NCI-H128 (cell line): ENCODE results near the gene SNAPC2.

Experiments
- DNase-seq: peaks from one replicate; lab custom pipeline; 2025; ENCODE audit not compliant: unreplicated experiment; lab: John Stamatoyannopoulos, UW

Gene SNAPC2

DNA sequence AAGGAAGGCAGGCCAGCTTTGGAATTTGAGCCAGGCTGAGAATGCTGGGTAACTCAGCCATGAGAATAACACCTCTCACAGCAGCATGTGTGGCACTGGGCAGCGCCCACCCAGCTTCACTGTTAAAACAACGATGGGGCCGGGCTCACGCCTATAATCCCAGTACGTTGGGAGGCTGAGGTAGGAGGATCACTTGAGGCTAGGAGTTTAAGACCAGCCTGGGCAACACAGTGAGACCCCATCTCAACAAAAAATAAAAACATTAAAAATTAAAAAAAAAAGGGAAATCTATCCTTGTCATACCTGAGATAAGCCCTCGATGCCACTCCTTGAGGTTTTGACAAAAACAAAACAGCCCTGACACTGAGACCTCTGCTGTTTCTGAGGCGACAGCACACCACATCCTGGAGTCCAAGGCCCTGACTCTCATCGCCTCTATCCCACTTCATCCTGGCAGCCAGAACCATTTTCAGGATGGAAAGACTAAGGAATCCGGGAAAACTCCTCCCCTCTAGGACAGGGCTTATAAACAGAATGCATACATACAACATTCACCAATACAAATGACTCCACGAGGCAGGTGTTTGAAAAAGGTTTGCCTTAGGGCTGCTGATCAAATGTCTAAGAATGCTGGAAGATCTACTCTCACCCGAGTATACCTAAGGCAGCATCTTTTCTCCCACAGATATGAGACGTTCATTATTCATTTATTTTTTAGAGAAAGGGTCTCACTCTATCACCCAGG lies 46.0 kb downstream of the SNAPC2 start:
- no peak for DNase-seq

GRCh38 chr19:7968008-7968795 lies 48.1 kb downstream of the SNAPC2 start:
- DNase-seq: no peak

GRCh38 chr19:7968796-7969554 lies 48.8 kb downstream of the SNAPC2 start:
- DNase-seq: no peak

DNA sequence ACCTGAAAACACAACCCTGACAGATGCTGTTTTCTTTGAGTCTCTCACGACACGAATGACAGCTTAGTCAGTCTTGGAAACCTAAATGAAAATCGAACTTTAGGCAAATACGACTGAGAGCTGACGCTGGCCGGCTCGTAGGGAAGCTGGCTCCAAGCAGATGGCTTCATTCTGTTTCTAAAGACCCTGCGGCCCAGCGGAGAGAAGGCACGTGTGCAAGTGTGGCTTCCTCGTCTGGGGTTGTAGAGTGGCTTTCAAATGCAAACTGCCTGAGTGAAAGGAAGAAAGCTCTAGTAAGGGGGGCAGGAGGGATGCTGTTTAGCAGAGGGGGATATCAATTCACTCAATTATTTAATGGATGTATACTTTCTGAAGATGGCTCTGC lies 49.4 kb downstream of the SNAPC2 start:
- no peak for DNase-seq

DNA sequence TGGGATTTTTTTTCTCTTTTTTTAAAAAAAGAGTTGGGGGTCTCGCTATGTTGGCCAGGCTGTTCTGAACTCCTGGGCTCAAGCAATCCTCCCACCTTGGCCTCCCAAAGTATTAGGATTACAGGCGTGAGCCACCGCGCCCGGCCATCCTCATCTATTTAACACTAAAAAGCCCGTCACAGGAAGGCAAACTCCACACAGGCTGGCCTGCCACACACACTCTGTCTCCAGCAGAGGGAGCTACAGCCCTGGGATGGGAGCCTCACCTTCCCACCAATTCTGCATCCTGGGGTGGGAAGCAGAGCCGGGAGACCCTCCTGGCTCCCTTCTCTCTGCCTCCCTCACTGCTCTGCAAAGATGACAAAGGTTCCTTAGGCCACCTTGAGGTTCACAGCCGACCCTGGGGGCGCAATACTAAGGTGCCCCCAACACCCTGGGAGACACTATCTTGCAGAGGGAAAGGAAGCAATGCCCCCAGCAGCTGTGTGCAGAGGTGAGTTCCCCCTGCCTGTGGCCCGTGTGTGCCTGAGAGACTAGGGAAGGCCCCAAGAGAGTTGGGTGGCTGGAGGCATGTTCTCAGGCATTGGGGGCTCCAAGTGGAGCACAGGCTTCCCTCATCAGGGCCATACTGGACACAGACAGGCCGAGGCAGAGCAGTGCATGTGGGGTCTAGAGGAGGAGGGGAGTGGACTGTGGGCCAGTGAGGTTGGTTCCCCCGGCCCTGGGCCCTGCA lies 50.7 kb downstream of the SNAPC2 start:
- peak; percentile 12 for DNase-seq

DNA sequence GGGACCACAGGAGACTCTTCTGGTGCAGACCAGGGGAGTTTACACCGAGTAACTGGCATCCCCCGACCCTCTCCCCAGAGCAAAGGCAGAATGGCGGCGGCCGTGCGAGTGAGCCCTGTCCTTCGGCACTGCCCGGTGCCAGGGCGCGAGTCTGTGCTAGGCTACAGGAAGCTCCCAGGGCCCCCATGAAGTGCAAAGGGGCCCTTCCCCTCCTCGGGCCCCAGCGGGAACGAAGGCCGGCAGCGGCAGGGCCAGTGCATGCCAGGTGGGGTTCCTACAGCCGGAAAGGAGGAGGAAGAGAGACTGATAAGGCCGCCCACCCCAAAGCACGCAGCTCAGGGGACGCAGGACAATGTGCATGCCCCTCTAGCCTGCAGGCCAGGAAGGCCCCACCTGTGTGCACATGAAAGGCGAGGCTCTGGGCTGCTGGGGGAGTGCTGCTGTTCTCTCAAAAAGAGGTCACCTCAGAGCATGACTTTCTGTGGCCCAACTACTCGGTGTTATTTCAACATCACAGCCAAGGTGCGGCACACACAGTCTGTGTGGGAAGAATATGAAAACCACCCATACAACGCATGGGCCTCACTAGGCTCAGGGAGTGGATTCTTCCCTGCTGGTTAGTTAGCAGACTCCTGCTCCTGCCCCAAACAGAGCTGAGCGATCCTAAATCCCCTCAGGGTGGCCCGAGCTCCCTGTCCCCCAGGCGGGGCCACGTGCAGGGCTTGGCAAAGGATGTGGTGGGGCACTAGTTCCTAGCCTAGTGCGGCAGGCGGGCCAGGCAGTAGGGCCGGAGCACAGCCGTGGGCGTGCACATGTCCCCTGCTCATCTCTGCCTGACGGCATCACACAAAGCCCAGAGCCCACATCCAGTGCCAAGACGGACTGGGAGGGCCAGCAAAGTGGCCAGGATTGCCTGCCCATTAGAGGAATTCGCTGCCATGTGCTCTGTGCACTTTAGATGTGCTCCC lies 51.7 kb downstream of the SNAPC2 start:
- DNase-seq: no peak
